Colonic mucosa (tissue), 4 donors: ENCODE measurements around the gene ISX. TPM values are rescaled to one million over a fixed set of nuclear protein-coding genes. Genes with fewer than 3 reads are reported as not detected.
A peak's percentile ranks its signal among the peaks of the same experiment; 100 is the strongest.

Source experiments
- DNase-seq: peaks from one replicate; pipeline ENCODE4 v3.0.0-alpha.2; 2020
- H3K27ac ChIP-seq: fragments of 200-600 bp; one replicate; pipeline ENCODE4 v1.8.0; 2021
- H3K27me3 ChIP-seq: fragments of 200-600 bp; one replicate; pipeline ENCODE4 v1.8.0; 2021
- H3K36me3 ChIP-seq: fragments of 200-600 bp; one replicate; pipeline ENCODE4 v1.8.0; 2021
- H3K4me1 ChIP-seq: fragments of 200-600 bp; one replicate; pipeline ENCODE4 v1.8.0; 2021; ENCODE audit warnings: mild to moderate bottlenecking
- H3K4me3 ChIP-seq: fragments of 200-600 bp; one replicate; pipeline ENCODE4 v1.8.0; 2021
- H3K9ac ChIP-seq, 2 donors: one replicate each; pipeline ENCODE4 v1.7.0; 2013; ENCODE audit warnings: control low read depth in 2 of 2, low read depth in 2 of 2, low read length in 2 of 2
- H3K9me3 ChIP-seq: fragments of 200-600 bp; one replicate; pipeline ENCODE4 v1.8.0; 2021
- intact Hi-C: fragments of 100-400 bp; cut with DNase I; formaldehyde crosslinking; loops from one replicate; pipeline ENCODE4 v1.14.1; 2022
- total RNA-seq, 2 donors: library from RNA; stranded (reverse); fragmentation: NEBNext Ultra II Directional in 1 of 2; extraction: Animal tissue kit (Norgen Biotek cat#: 25700) in 1 of 2; gene quantifications; one replicate each; pipeline ENCODE4 v1.2.1, GENCODE V29; 2021
- TF ChIP-seq, protein P1 (sequence below): fragments of 200-600 bp; IDR thresholded peaks from one replicate; pipeline ENCODE4 v1.8.0; 2022; ENCODE audit warnings: antibody characterized with exemption, mild to moderate bottlenecking
- donor health status: healthy.
- donor health status: DM: no; HTN: no; CAD: no.
- donor health status: DM: no; HTN: no; CAD: no.

Gene ISX
- total RNA-seq, 2 donors from 2014 or later, result 36.4 to 53.1 TPM

DNA sequence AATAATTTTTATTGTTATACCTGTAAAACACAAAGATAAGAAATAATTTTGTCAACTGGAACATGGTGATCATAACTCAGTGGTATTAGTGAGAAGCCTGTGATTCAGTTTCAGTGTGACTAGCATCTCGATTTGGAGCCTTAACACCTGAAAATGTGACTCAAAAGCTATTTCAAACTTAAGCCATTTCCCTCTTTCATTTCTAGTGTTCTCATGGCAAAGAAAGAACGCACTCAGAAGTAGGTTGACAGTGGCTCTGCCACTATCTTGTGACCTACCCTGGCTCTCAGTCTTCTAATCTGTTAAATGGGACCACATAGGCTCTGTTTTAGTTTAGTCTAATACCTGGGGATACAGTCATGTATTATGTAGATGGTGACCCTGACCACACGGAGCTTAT lies 62.7 kb downstream of the ISX start:
- no peaks in the 10 kb centered on the region for H3K27me3 ChIP-seq

DNA sequence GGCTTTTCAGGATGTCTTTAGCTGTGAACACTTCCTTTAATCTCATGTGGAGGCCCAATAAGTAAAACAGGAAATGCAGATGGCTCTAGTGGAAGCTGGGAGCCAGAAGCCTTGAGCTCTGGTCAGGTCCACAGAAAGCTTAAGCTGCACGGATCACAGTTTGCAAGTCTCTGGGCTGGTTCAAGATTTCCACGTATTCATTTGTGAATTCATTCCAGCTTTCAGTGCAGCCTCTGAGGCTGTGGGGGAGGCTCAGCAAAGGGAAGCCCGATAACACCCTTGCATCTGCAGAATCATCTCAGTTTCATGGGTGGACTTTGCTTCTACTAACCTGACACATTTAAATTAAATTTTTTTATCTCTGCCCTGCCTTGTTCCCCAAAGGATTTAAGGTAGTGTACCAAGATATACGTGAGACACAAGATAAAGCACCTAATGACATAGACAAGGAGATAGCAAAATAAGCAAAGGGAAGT lies 65.6 kb downstream of the ISX start:
- TF ChIP-seq, protein P1, sequence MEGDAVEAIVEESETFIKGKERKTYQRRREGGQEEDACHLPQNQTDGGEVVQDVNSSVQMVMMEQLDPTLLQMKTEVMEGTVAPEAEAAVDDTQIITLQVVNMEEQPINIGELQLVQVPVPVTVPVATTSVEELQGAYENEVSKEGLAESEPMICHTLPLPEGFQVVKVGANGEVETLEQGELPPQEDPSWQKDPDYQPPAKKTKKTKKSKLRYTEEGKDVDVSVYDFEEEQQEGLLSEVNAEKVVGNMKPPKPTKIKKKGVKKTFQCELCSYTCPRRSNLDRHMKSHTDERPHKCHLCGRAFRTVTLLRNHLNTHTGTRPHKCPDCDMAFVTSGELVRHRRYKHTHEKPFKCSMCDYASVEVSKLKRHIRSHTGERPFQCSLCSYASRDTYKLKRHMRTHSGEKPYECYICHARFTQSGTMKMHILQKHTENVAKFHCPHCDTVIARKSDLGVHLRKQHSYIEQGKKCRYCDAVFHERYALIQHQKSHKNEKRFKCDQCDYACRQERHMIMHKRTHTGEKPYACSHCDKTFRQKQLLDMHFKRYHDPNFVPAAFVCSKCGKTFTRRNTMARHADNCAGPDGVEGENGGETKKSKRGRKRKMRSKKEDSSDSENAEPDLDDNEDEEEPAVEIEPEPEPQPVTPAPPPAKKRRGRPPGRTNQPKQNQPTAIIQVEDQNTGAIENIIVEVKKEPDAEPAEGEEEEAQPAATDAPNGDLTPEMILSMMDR, result no peak
- peak; percentile 37 for DNase-seq

More for the DNA sequence above, 62.7 kb downstream of the ISX start:
- H3K9ac ChIP-seq, result no peak overlapping the region
- no peak overlapping the region for H3K4me3 ChIP-seq
- TF ChIP-seq, protein P1, result no peak
- no peaks in the 10 kb centered on the region for H3K4me1 ChIP-seq
- no peaks in the 10 kb centered on the region for H3K9me3 ChIP-seq
- H3K27ac ChIP-seq, result no peak overlapping the region
- intact Hi-C loops, result no loop called here
- no peaks in the 10 kb centered on the region for H3K36me3 ChIP-seq
- DNase-seq, result no peak

DNA sequence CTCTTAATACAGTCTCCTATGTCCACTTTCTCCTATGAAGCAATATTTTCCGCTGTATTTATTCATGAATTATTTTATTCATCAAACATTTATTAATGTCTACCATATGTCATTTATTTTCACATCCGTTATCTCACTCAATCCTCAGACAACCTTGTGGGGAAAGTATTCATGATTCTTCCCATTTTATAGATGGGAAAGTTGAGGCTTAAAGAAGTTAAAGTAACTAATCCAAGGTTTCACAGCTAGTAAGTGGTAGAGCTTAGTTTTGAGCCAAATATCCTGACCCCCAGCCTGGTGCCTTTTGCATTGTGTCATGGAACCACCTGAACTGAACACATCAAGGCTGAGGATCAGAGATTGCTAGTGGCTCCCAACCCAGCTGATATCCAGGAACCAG lies 66.6 kb downstream of the ISX start:
- H3K4me3 ChIP-seq, result no peak overlapping the region
- no peaks in the 10 kb centered on the region for H3K4me1 ChIP-seq
- H3K27me3 ChIP-seq, result no peaks in the 10 kb centered on the region
- no peak overlapping the region for H3K9ac ChIP-seq
- H3K36me3 ChIP-seq, result no peaks in the 10 kb centered on the region
- TF ChIP-seq, protein P1, result no peak
- H3K27ac ChIP-seq, result no peak overlapping the region
- DNase-seq, result no peak
- H3K9me3 ChIP-seq, result no peaks in the 10 kb centered on the region
- intact Hi-C loops, result no loop called here

More for the DNA sequence above, 65.6 kb downstream of the ISX start:
- Histone ChIP-seq H3K4me3 (no peak overlapping the region), H3K9ac (no peak overlapping the region), H3K36me3 (no peaks in the 10 kb centered on the region), H3K27ac (no peak overlapping the region), H3K27me3 (no peaks in the 10 kb centered on the region), H3K9me3 (no peaks in the 10 kb centered on the region), H3K4me1 (no peaks in the 10 kb centered on the region)
- intact Hi-C loops, result no loop called here

DNA sequence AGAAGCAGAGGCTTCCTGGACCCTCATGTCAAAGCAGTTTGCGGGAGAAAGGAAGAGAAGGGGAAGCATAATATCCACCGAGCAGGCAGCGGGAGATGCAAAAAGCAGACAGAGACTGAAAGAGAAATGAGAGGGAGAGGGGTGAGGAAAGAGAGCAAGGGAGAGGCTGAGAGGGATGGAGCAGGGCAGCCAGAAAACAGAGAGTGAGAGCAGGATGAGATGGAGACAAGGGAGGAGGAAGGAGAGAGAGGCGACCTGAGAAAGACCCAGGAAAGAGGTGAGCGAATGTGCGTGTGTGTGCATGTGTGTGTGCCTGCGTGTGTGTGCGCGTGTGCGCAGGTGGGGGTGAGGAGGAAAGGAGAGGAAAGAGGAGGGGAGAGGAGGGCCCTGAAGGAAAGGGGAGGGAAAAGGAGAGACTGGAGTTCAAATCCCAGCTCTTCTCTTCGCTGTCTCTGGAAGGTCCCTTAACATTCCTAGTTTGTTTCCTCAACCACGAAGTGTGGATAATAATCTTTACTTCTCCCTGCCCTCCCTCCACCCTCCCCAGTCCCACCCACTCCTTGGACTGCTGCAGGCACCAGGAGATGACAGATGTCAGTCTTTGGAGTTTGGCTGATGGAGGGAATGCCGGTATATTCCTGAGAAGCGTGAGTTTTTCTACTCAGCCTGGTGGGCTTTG lies 67.9 kb downstream of the ISX start:
- intact Hi-C loops, result no loop called here
- TF ChIP-seq, protein P1, result no peak

DNA sequence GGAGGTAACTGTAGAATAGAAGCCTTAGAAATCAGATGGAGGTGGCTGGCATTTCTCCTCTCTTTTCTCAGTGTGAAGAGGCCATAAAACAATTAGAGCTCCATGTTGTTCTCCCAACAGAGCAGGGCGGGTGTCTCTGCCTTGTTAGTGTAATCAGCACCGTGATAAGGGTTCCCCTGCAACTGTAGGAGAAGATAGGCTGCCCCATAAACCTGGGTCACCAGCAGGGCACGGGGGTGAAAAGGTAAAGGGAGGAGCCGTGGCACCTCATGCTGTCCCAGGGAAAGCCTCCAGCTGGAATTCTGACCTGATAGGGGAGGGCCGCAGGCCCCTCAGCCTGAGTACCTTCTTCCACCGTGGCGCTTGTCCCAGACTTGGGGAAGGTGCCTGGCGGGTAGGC lies 68.7 kb downstream of the ISX start:
- no peak overlapping the region for H3K4me3 ChIP-seq
- no peaks in the 10 kb centered on the region for H3K4me1 ChIP-seq
- intact Hi-C loops, result no loop called here

More for the DNA sequence above, 67.9 kb downstream of the ISX start:
- H3K9ac ChIP-seq, result peak overlapping the region in 1 of 2 donors; percentile 59
- no peaks in the 10 kb centered on the region for H3K36me3 ChIP-seq
- no peaks in the 10 kb centered on the region for H3K4me1 ChIP-seq
- peak; percentile 61 for DNase-seq
- H3K9me3 ChIP-seq, result no peaks in the 10 kb centered on the region
- no peak overlapping the region for H3K4me3 ChIP-seq
- no peaks in the 10 kb centered on the region for H3K27me3 ChIP-seq
- H3K27ac ChIP-seq, result peak overlapping the region; percentile 51

More for the DNA sequence above, 68.7 kb downstream of the ISX start:
- H3K27me3 ChIP-seq, result no peaks in the 10 kb centered on the region
- peak overlapping the region in 1 of 2 donors; percentile 59 for H3K9ac ChIP-seq
- no peaks in the 10 kb centered on the region for H3K36me3 ChIP-seq
- H3K9me3 ChIP-seq, result no peaks in the 10 kb centered on the region
- H3K27ac ChIP-seq, result peak overlapping the region; percentile 51
- TF ChIP-seq, protein P1, result no peak
- peak; percentile 93 for DNase-seq
